OCI-LY3 (cell line): Measurements from ENCODE around the gene RPL4.
A peak's percentile ranks its signal among the peaks of the same experiment; 100 is the strongest.

Source experiments
- H2AFZ ChIP-seq: fragments of 200-600, 300-600 bp; shearing (Covaris generic); 2 replicates; pipeline ENCODE4 v1.6.0; 2014; ENCODE audit warnings: antibody characterized with exemption, low read depth, low read length
- H3K27ac ChIP-seq: fragments of 200-600, 300-600 bp; sonication (generic); 2 replicates; pipeline ENCODE4 v1.5.1; 2014; ENCODE audit warnings: mild to moderate bottlenecking, low read length, moderate library complexity, mixed read lengths
- H3K27me3 ChIP-seq: fragments of 200-600, 300-600 bp; sonication (generic); 2 replicates; pipeline ENCODE4 v1.6.1; 2014; ENCODE audit warnings: low read depth, low read length, mixed read lengths
- H3K36me3 ChIP-seq: fragments of 200-600, 300-600 bp; sonication (generic); replicated peaks from 2 replicates; pipeline ENCODE3; 2014; ENCODE audit warnings: low read depth, low read length, mixed read lengths
- H3K4me1 ChIP-seq: fragments of 300-600, 200-600 bp; sonication (generic); 2 replicates; pipeline ENCODE4 v1.6.1; 2014; ENCODE audit warnings: low read length, mixed read lengths
- H3K4me2 ChIP-seq: fragments of 200-600, 300-600 bp; sonication (generic); 2 replicates; pipeline ENCODE4 v1.6.1; 2014; ENCODE audit warnings: low read length, mixed read lengths
- H3K4me3 ChIP-seq: fragments of 300-600, 200-600 bp; sonication (generic); 2 replicates; pipeline ENCODE4 v1.5.1; 2014; ENCODE audit warnings: antibody characterized with exemption, mild to moderate bottlenecking, low read length, moderate library complexity
- H3K79me2 ChIP-seq: fragments of 300-600, 200-600 bp; shearing (Covaris generic); 2 replicates; pipeline ENCODE4 v1.6.1; 2014; ENCODE audit warnings: mild to moderate bottlenecking, low read length, mixed read lengths
- H3K9ac ChIP-seq: fragments of 300-600, 200-600 bp; shearing (Covaris generic); 2 replicates; pipeline ENCODE4 v1.6.0; 2014; ENCODE audit warnings: mild to moderate bottlenecking, low read length, moderate library complexity
- H3K9me3 ChIP-seq: fragments of 200-600, 300-600 bp; shearing (Covaris generic); 2 replicates; pipeline ENCODE4 v1.6.1; 2014; ENCODE audit warnings: low read length, mixed read lengths; ENCODE audit not compliant: insufficient read depth
- H4K20me1 ChIP-seq: fragments of 200-600, 300-600 bp; sonication (generic); 2 replicates; pipeline ENCODE4 v1.6.1; 2016; ENCODE audit warnings: low read length, mixed read lengths; ENCODE audit not compliant: insufficient read depth
- CTCF ChIP-seq: fragments of 200-600, 300-600 bp; sonication (generic); IDR thresholded peaks from 2 replicates; pipeline ENCODE4 v1.5.1; 2014; ENCODE audit warnings: antibody characterized with exemption, low read length, low read depth
- EZH2phosphoT487 ChIP-seq: fragments of 200-600 bp; shearing (Covaris generic); IDR thresholded peaks from 2 replicates; pipeline ENCODE4 v1.6.1; 2018; ENCODE audit warnings: antibody characterized with exemption, mixed run types, low read depth

Gene RPL4

DNA sequence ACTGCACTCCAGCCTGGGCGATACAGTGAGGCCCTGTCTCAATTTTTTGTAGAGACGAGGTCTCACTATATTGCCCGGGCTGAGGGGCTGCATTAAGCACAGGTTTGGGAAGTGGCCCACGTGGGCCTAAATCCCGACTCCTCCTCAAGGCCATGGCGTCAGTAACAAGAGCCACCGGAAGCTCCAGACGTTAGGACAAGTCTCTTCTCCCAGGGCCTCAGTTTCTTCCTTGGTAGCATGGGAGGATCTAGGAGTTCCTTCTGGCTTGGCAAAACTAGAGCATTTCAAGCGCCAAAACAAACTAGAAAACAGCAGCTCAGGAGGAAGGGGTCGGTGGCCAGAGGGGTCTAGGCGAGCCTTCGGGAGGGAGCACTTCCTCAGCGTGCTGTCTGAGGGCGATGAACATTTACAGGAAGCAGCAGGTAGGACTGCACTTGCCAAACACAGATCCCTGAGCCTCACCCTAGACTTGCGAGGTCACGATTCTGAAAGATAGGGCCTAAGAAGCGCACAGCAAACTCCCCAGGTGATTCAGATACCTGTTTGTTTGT lies 7.6 kb downstream of the RPL4 start:
- H3K36me3 ChIP-seq = peaks cover 76% of the 10 kb centered on the region
- 0 out of 2 replicates have a peak overlapping the region, but pooled peaks have one; percentile 0 for H2AFZ ChIP-seq
- peak overlapping the region; percentile 44 for H3K27ac ChIP-seq
- H3K4me1 ChIP-seq = peaks cover 13% of the 10 kb centered on the region
- H3K27me3 ChIP-seq = no peaks in the 10 kb centered on the region
- H4K20me1 ChIP-seq = peaks cover 17% of the 10 kb centered on the region
- peak overlapping the region; percentile 74 for H3K9ac ChIP-seq
- H3K4me2 ChIP-seq = peak overlapping the region; percentile 88
- TF ChIP-seq CTCF (no peak), EZH2phosphoT487 (no peak)
- H3K4me3 ChIP-seq = peak overlapping the region; percentile 87
- no peaks in the 10 kb centered on the region for H3K9me3 ChIP-seq
- H3K79me2 ChIP-seq = peaks cover 33% of the 10 kb centered on the region

- Histone ChIP-seq H3K27me3 (no peaks in the 10 kb centered on the region), H3K4me2 (no peak overlapping the region), H3K4me1 (peaks cover 8% of the 10 kb centered on the region), H4K20me1 (peaks cover 13% of the 10 kb centered on the region), H2AFZ (no peak overlapping the region), H3K9ac (no peak overlapping the region), H3K9me3 (no peaks in the 10 kb centered on the region), H3K27ac (no peak overlapping the region), H3K79me2 (peaks cover 20% of the 10 kb centered on the region), H3K36me3 (peaks cover 57% of the 10 kb centered on the region), H3K4me3 (no peak overlapping the region)
- TF ChIP-seq EZH2phosphoT487 (no peak), CTCF (no peak)
Measured at GRCh38 chr15:66494262-66494661, 10.4 kb downstream of the RPL4 start.

DNA sequence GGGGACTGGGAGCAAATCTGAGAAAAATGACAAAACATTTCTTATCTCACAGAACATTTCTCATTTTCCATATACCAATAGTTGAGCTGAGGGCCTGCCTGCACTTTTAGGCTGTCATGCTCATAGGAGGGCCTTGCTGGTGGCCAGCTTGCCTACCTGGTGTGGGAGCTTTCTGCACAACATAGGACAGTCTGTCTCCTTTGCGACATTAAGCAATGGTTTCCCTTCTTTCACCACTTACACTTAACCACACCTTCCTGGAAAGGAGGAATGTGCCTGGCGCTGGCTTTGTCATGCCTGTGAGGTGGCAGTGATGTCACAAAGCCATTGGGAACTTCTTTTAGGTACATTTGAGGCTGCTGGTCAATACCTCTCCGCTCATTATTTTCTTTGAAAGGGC lies 12.8 kb downstream of the RPL4 start:
- TF ChIP-seq EZH2phosphoT487 (no peak), CTCF (no peak)
- Histone ChIP-seq H3K36me3 (peaks cover 52% of the 10 kb centered on the region), H3K9me3 (no peaks in the 10 kb centered on the region), H3K9ac (no peak overlapping the region), H3K4me2 (no peak overlapping the region), H3K27me3 (no peaks in the 10 kb centered on the region), H3K4me3 (no peak overlapping the region), H2AFZ (no peak overlapping the region), H3K27ac (no peak overlapping the region), H4K20me1 (no peaks in the 10 kb centered on the region), H3K4me1 (peaks cover under 1% of the 10 kb centered on the region), H3K79me2 (peaks cover 13% of the 10 kb centered on the region)

DNA sequence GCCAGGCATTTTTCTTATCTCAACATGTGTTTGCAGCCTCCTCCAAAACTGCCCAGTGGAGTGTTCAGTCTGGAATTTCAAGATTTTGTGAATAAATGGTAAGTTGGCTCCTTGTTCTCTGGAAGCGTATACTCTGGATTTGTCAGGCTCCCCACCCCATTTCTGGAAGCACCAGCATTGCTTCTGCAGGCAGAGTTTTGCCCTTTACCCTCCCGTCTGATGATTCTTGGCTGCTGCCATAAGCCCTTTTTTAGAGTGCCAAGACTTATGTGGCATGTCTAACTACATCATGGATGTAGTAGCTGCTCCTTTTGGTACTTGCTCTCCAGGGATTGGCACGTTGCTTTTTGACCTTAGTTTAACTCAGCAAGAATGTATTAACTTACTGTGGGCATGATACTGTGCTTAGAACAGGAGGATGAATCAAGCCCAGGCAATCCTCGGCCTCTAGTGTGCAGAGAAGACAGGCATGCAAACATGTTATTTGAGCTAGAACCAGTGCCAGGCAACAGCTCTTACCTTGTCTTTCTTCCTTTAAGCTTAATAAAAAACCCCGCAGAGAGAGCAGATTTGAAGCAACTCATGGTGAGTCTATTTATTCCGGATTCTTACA lies 15.4 kb downstream of the RPL4 start:
- H4K20me1 ChIP-seq = no peaks in the 10 kb centered on the region
- no peak overlapping the region for H3K4me2 ChIP-seq
- H3K4me3 ChIP-seq = no peak overlapping the region
- TF ChIP-seq CTCF = no peak
- no peak for TF ChIP-seq EZH2phosphoT487
- no peak overlapping the region for H3K9ac ChIP-seq
- no peak overlapping the region for H3K27ac ChIP-seq
- H3K79me2 ChIP-seq = no peaks in the 10 kb centered on the region
- no peaks in the 10 kb centered on the region for H3K9me3 ChIP-seq
- H2AFZ ChIP-seq = no peak overlapping the region
- peaks cover 50% of the 10 kb centered on the region for H3K36me3 ChIP-seq
- H3K4me1 ChIP-seq = no peaks in the 10 kb centered on the region
- H3K27me3 ChIP-seq = no peaks in the 10 kb centered on the region
